Activated CD4-positive, alpha-beta T cell treated with anti-CD3 and anti-CD28 coated beads, Interleukin-2, amount 50 U/mL, for 24 hours (primary cell): ENCODE results near the gene POLR2A.
A peak's percentile ranks its signal among the peaks of the same experiment; 100 is the strongest.

Experiments
- DNase-seq, 2 donors: peaks; one replicate each; pipeline ENCODE4 v3.0.0-alpha.2; 2020; ENCODE audit warnings: low read depth in 1 of 2, low spot score in 1 of 2

Gene POLR2A

DNA sequence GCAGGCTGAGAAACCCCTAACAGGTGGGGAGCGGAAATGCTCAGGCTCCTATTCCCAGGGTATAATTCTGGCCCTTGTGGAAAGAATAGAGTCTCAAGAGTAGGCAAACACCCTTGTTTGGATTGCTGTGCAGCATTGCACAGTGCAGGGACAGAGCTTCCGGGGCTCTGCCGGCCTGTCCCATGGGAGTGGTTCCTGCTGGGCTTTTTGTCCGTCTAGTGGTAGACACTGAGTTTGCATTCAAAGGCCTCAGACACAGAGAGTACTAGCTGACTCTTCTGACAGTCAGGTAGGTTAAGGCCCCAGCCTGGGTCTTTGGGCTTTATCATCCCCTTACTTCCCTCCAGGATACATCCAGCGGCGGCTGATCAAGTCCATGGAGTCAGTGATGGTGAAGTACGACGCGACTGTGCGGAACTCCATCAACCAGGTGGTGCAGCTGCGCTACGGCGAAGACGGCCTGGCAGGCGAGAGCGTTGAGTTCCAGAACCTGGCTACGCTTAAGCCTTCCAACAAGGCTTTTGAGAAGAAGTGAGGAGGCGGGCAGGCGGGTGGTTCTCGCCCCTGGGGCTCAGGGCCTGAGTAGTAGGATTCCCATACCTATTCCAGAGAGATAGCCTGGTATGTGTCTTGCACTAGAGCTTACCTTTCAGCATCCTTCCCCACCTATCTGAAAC is 18.1 kb downstream of the POLR2A start:
- DNase-seq = no peak

DNA sequence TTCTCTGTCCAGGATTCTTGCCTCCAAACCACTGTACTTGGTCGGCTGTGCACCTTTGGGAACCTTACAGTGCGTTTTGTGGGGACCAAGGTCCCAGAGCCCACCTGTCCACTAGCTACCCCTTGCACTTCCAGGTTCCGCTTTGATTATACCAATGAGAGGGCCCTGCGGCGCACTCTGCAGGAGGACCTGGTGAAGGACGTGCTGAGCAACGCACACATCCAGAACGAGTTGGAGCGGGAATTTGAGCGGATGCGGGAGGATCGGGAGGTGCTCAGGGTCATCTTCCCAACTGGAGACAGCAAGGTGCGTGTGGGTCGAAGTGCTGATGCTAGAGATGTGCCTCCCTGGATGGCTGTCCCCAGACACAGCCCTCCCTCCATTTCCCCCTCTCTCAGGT is 18.8 kb downstream of the POLR2A start:
- no peak for DNase-seq

DNA sequence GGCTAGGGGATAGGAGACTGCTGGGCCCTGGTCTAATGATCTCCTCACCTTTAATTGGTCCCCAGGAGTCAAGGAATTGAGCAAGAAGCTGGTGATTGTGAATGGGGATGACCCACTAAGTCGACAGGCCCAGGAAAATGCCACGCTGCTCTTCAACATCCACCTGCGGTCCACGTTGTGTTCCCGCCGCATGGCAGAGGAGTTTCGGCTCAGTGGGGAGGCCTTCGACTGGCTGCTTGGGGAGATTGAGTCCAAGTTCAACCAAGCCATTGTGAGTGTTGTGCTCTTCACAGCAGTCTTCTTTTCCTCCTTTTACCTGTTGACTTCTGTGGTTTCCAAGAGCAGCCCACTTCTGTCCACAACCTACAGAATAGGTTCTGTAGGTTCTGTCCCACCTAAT is 19.4 kb downstream of the POLR2A start:
- DNase-seq = no peak

DNA sequence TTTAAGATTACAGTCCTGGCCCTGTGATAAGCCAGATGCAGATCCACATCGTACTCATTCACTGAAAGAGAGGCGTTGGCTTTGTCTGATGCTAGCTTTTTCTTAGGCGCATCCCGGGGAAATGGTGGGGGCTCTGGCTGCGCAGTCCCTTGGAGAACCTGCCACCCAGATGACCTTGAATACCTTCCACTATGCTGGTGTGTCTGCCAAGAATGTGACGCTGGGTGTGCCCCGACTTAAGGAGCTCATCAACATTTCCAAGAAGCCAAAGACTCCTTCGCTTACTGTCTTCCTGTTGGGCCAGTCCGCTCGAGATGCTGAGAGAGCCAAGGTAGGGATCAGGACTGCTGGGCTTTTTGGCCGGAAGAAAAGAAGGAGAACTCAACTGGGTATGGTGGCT is 24.0 kb downstream of the POLR2A start:
- DNase-seq = no peak

DNA sequence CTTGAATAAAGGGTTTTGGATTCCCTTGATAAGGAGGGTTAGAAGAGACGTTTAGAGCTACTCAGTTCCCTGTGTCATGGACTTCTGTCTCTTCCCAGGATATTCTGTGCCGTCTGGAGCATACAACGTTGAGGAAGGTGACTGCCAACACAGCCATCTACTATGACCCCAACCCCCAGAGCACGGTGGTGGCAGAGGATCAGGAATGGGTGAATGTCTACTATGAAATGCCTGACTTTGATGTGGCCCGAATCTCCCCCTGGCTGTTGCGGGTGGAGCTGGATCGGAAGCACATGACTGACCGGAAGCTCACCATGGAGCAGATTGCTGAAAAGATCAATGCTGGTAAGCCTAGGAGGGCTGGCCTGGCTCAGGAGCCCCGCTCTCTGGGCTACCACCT is 24.7 kb downstream of the POLR2A start:
- DNase-seq = no peak

DNA sequence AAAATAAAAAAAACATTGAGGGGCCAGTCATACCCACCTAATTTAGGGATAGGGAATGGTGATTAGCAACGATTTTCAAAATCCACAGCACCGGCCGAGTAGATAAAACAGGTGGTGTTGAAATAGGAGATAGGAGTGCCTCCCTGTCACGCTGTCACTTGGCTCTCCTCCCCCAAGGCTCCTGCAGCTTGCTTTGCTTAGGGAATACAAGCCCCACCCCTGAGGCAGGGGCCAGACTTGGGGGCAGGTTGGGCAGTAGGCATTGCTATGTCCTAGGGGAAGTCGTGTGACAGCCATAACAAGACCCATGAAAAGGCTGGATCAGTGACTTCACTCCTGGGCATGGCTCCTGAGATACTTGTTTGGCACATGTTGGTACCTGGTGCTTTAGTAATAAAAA is 25.8 kb downstream of the POLR2A start:
- no peak for DNase-seq

DNA sequence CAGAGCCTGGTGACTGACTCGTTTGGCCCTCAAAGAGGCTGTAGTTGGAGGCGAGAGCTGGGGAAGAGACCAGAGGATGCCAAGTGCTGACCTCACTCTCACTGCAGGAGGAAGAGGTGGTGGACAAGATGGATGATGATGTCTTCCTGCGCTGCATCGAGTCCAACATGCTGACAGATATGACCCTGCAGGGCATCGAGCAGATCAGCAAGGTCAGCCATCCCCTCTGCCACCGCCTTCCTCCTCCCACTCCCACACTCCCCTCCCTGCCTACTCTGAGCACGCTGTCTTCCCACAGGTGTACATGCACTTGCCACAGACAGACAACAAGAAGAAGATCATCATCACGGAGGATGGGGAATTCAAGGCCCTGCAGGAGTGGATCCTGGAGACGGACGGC is 26.9 kb downstream of the POLR2A start:
- no peak for DNase-seq

DNA sequence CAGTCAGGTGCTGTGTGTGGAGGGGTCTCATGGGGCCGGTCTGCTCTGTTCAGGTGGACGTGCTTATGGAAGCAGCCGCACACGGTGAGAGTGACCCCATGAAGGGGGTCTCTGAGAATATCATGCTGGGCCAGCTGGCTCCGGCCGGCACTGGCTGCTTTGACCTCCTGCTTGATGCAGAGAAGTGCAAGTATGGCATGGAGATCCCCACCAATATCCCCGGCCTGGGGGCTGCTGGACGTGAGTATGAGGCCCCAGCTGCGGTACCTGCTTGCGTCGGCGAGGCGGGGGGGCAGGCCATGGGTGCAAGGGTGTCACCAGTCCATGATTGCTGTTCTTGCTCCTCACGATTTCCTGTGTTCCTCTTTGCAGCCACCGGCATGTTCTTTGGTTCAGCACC is 27.9 kb downstream of the POLR2A start:
- DNase-seq = no peak

DNA sequence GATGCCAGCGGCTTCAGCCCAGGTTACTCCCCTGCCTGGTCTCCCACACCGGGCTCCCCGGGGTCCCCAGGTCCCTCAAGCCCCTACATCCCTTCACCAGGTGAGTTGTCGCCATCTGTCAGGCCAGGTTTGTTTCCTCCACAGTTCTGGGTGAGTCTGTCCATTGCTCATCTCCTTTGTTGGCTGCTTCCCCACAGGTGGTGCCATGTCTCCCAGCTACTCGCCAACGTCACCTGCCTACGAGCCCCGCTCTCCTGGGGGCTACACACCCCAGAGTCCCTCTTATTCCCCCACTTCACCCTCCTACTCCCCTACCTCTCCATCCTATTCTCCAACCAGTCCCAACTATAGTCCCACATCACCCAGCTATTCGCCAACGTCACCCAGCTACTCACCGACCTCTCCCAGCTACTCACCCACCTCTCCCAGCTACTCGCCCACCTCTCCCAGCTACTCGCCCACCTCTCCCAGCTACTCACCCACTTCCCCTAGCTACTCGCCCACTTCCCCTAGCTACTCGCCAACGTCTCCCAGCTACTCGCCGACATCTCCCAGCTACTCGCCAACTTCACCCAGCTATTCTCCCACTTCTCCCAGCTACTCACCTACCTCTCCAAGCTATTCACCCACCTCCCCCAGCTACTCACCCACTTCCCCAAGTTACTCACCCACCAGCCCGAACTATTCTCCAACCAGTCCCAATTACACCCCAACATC is 28.8 kb downstream of the POLR2A start:
- no peak for DNase-seq

DNA sequence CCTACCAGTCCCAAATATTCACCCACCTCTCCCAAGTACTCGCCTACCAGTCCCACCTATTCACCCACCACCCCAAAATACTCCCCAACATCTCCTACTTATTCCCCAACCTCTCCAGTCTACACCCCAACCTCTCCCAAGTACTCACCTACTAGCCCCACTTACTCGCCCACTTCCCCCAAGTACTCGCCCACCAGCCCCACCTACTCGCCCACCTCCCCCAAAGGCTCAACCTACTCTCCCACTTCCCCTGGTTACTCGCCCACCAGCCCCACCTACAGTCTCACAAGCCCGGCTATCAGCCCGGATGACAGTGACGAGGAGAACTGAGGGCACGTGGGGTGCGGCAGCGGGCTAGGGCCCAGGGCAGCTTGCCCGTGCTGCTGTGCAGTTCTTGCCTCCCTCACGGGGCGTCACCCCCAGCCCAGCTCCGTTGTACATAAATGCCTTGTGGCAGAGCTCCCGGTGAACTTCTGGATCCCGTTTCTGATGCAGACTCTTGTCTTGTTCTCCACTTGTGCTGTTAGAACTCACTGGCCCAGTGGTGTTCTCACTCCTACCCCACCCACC is 29.8 kb downstream of the POLR2A start:
- no peak for DNase-seq

DNA sequence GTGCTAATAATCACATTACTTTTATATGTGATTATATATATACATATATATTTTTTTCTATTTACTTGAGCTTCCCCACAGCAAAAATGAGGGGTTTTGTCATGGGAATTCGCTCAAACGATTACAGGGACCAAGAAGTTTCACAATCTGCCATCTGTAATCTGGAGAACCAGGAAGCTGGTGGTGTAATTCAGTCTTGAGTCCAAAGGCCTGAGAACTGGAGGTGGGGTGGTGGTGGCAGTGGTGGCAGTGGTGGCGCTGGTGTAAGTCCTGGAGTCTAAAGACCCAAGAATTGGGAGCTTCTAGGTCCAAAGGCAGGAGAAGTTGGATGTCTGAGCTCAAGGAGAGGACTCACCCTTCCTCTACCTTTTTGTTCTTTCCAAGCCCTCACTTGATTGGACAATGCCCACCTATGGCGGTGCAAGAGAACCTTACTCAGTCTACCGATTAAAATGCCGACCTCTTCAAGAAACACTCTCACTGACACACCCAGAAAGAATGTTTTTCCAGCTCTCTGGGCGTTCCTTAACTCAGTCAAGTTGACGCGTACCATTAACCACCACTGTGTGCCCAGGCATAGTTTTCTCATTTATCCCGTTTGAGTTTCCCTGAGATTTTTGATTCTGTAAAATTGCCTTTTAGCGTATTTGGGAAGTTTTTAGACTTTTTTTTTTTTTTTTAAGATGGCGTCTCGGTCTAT is 31.9 kb downstream of the POLR2A start:
- DNase-seq = no peak

DNA sequence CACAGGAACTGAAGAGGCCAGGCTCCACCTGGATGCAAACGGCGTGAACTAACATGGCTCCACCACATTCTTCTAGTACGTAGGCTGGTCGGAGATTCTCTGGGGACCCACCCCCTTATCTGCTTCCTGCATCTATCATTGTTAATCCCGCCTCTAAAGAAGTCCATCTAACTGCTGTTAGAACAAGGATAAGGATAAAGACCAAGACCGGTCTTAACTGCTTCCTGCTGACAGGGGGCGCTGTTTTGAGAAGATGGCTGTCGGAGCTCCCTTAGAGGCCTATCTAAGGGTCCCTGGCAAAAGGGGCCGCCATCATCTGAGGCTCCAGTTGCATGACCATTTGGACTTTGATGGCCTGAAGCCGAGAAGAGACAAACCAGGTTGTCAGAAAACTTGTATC is 38.9 kb downstream of the POLR2A start:
- peak; percentile 21 to 34 for DNase-seq

DNA sequence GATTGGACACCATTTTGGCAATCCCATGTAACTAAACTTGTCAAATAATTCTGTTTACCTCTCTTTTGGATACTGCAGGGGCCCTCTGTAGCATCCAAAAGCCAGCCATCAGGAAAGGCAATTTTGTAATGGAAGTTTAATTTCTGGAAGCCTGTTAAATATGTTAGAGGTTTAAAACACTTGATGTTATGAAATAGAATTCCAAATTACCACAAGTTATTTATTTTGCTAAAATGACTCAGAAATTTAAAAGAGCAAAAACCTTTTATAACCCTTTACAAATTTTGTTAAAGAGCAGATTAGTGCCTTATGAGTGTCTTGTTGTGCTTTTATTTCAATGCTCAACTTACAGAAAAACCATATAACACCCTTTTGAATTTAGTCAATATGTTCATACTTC is 44.7 kb downstream of the POLR2A start:
- DNase-seq = no peak

DNA sequence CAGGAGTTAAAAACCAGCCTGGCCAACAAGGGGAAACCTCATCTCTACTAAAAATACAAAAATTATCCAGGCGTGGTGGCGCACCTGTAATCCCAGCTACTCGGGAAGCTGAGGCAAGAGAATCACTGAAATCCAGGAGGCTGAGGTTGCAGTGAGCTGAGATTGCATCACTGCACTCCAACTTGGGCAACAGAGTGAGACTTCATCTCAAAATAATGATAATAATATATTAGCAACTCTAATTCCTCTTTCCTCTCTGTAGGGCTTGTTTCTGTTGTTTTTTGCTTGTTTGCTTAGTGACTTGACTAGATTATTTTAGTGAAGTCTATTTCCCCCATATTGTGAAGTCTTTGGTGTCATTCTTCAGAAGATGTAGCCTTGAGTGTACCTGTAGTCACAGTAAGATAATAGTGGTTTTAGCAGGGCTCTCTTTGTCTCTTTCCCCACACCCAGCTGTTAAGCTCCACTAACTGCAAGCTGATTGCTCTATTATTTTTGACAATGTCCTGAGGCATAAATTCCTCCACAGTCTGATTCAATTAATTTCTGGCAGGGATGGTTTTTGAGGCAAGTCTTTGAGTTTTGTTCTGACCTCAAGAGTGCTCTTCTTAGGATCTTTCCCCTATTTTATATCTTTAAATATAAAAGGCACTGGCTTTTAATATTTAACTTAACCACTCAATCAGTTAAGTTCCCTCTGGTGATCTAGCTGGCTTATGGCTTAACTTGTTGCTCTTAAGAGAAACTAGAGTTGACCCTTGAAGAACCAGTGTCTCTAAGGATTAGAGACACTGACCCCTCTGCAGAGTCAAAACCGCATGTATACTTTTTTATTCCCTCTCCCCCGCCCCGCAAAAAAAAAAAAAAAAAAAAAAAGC is 46.1 kb downstream of the POLR2A start:
- no peak for DNase-seq

DNA sequence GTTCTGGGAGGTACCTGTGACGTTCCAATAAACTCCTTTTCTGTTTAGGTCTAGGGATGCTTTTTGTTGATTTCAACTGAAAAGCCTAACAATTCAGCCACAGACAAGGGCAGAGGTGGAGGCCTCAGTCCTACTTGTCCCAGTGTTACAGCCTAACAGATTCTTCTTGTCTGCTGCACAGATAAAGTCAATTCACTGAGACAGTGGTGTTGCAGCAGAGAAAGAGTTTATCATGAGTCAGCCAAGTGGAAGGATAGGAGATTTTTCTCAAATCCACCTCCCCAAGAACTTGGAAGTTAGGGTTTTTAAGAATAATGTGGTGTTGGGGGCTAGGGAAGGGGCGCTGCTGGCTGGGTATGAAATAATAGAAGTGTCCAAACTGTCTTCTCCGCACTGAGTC is 53.9 kb downstream of the POLR2A start:
- DNase-seq = no peak

DNA sequence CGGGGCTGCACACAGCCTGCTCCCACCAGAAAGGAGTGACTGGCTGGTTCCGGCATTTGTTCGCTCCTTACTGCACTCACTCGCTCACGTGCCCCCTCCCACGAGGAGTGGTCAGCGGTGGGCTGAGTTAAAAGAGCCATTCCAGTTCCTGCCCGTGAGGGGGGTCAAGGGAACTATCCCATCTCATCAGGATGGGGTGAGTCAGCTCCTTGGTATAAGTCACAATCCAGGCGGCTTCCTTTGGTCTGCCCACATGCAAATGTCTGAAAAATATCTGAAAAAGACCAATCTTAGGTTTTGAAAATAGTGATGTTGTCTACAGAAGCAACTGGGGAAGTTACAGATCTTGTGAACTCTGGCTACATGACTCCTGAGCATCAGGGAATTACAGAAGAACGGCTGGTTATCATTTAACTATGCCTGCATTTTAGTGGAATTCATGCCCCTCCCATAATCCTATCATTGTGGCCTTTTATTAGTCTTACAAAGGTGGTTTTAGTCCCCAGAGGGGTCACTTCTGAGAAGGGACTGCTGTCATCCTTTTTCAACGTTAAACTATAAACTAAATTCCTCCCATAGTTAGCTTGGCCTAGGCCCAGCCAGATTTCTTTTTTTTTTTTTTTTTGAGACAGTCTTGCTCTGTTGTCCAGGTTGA is 54.9 kb downstream of the POLR2A start:
- DNase-seq = no peak

DNA sequence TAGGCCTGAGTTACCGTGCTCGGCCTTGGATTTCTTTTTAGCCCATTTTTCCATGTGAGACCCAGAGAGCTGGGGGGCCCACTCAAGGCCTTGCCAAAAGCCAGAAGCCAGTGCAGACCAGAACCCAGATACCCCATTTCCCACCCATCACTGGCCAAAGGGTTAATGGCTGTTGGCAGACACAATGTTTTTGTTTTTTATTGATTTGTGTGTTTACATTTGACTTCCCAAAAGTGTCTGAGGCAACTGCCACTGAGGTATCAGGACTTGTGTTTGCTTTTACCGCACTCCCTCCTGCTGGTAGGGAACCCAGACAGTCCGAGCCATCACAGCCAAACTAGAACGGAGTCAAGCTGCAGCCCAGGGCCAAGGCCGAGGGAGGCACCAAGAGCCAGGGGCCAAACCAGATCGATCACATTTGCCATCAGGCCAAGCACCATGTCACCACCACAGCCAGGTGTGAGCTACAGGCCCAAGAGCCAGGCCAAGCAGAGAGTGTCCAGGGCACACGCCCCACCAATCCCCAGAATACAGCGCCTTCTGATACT is 57.0 kb downstream of the POLR2A start:
- DNase-seq = no peak

DNA sequence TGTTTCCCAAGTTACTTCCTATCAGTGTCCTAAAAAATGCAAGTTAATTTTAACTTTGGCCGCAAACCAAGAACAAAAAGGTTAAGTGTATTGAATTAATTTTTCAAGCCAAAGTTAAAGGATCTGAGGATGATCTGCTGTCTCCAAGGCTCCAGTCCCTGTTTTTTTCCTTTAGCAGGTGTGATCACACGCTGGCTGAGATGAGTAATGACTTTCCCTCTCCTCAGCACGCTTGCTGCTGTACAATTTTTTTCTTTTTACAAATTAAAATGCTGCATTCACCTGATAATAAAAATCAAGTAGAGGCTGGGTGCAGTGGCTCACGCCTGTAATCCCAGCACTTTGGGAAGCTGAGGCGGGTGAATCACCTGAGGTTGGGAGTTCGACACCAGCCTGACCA is 60.7 kb downstream of the POLR2A start:
- no peak for DNase-seq

DNA sequence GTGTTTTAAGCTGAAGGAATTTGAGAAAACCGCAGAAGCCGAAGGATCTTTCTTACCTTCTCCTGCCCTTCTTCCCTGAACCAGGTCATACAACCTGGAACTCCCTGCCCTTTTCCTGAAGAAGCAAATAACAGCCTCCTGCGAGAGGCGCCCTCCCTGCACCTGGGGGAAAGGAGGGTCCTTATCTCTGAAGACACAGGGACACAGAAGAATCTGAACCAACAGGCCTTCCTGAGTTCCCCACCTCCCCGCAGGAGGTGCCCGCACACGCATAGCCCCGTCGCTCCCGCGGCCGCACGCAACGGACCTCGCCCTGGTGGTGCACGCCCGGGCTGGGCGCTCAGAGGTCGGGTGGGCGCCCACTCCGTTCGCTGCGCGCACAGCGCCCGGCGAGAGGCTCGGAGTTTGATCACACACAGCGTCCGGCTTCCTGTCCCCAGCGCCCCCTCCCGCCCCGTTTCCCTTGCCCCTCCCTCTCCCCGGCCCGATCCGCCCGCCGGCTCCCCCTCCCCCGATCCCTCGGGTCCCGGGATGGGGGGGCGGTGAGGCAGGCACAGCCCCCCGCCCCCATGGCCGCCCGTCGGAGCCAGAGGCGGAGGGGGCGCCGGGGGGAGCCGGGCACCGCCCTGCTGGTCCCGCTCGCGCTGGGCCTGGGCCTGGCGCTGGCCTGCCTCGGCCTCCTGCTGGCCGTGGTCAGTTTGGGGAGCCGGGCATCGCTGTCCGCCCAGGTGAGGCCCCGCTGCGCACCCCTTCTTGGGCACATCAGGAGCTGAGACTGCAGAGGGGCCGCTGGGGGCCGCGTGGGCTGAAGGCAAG is 64.6 kb downstream of the POLR2A start, which contains the start of gene TNFSF12:
Gene TNFSF12, plus strand, starts transcription at position 474 of the 816 bp plus-strand sequence. Its CDS starts 96 bp downstream, at position 570.
- DNase-seq = no peak
